HepG2 (cell line): ENCODE measurements around the gene GZF1. TPM values are rescaled to one million over a fixed set of nuclear protein-coding genes. Genes with fewer than 3 reads are reported as not detected.
A peak's percentile ranks its signal among the peaks of the same experiment; 100 is the strongest.

Experiments
- CBX5 ChIP-seq: sonication (generic); formaldehyde crosslinking; IDR thresholded peaks from 2 replicates; pipeline ENCODE4 v1.4.0; 2020; ENCODE audit warnings: missing genetic modification reagents, borderline replicate concordance
- FIP1L1 ChIP-seq: fragments of 200-400 bp; formaldehyde crosslinking; IDR thresholded peaks from 2 replicates; pipeline ENCODE4 v1.6.1; 2018; ENCODE audit warnings: low read depth, mild to moderate bottlenecking, low read length, moderate library complexity, borderline replicate concordance; ENCODE audit not compliant: insufficient read depth
- HDAC1 ChIP-seq: sonication (generic); formaldehyde crosslinking; IDR thresholded peaks from 2 replicates; pipeline ENCODE4 v1.5.1; 2020; ENCODE audit warnings: mild to moderate bottlenecking, missing genetic modification reagents
- MAX ChIP-seq: IDR thresholded peaks from 2 replicates; pipeline ENCODE4 v1.6.1; 2012; ENCODE audit warnings: inconsistent platforms
- MEIS2 ChIP-seq: sonication (generic); formaldehyde crosslinking; IDR thresholded peaks from 2 replicates; pipeline ENCODE4 v1.9.0; 2021; ENCODE audit warnings: mild to moderate bottlenecking, missing genetic modification reagents
- NFATC3 ChIP-seq: sonication (generic); formaldehyde crosslinking; IDR thresholded peaks from 2 replicates; pipeline ENCODE4 v1.5.1; 2020; ENCODE audit warnings: mild to moderate bottlenecking, missing genetic modification reagents
- PAXIP1 ChIP-seq: sonication (generic); formaldehyde crosslinking; conservative IDR thresholded peaks from 2 replicates; pipeline ENCODE4 v1.4.0; 2020; ENCODE audit warnings: mild to moderate bottlenecking, missing genetic modification reagents, moderate library complexity
- SP4 ChIP-seq: sonication (generic); formaldehyde crosslinking; IDR thresholded peaks from 2 replicates; pipeline ENCODE4 v1.8.1; 2023; ENCODE audit warnings: mild to moderate bottlenecking, missing genetic modification reagents
- ZNF800 ChIP-seq: sonication (generic); formaldehyde crosslinking; IDR thresholded peaks from 2 replicates; pipeline ENCODE4 v1.4.0; 2020; ENCODE audit warnings: missing genetic modification reagents
- ZSCAN22 ChIP-seq: sonication (generic); formaldehyde crosslinking; IDR thresholded peaks from 2 replicates; pipeline ENCODE4 v1.4.0; 2020; ENCODE audit warnings: mild to moderate bottlenecking, missing genetic modification reagents
- ZSCAN29 ChIP-seq: sonication (generic); formaldehyde crosslinking; conservative IDR thresholded peaks from 2 replicates; pipeline ENCODE4 v1.4.0; 2020; ENCODE audit warnings: mild to moderate bottlenecking, missing genetic modification reagents
- ZSCAN31 ChIP-seq: sonication (generic); formaldehyde crosslinking; IDR thresholded peaks from 2 replicates; pipeline ENCODE4 v1.5.0; 2020; ENCODE audit warnings: low read depth, mild to moderate bottlenecking, missing genetic modification reagents
- polyA plus RNA-seq, 8 experiments: library from polyadenylated mRNA; depleted of rRNA in 3 of 8; stranded (reverse) in 7 of 8; unstranded in 1 of 8; fragments of >200 nt; fragmentation: Illumina TruSeq in 4 of 8; extraction: Trizol in 4 of 8; gene quantifications; 2 replicates each; pipeline versions ENCODE4 v1.2.1 to v1.2.3, GENCODE V29; 2011 to 2016; ENCODE audit warnings: low read depth in 4 of 8, missing spikeins in 1 of 8, mixed read lengths in 1 of 8; ENCODE audit not compliant: insufficient read depth in 1 of 8
- total RNA-seq, 5 experiments: library from RNA; depleted of rRNA; stranded (reverse); fragments of >200 nt; fragmentation: Illumina TruSeq; extraction: Trizol; gene quantifications; 2 replicates each; pipeline ENCODE4 v1.2.3, GENCODE V29; 2016; ENCODE audit warnings: low read depth in 1 of 5
- TF ChIP-seq, protein P1 (sequence below): sonication (generic); formaldehyde crosslinking; IDR thresholded peaks from 2 replicates; pipeline ENCODE4 v1.8.1; 2023; ENCODE audit warnings: missing genetic modification reagents, mild to moderate bottlenecking, borderline replicate concordance
- TF ChIP-seq, protein P2 (sequence below): sonication (generic); formaldehyde crosslinking; IDR thresholded peaks from 2 replicates; pipeline ENCODE4 v1.9.0; 2022; ENCODE audit warnings: missing genetic modification reagents, mild to moderate bottlenecking, borderline replicate concordance
- TF ChIP-seq, protein P3 (sequence below): sonication (generic); formaldehyde crosslinking; IDR thresholded peaks from 2 replicates; pipeline ENCODE4 v1.8.0; 2022; ENCODE audit warnings: missing genetic modification reagents, mild to moderate bottlenecking, moderate library complexity, borderline replicate concordance

The GZF1 gene
- total and polyA plus RNA-seq, 2 of the 13 experiments (the other 11 are each of a cell fraction or from before 2014, with no cell fraction given): 16.9 to 26.0 TPM

GRCh38 chr20:23350904-23351838 lies 10.8 kb upstream of the GZF1 start (continued):
- TF ChIP-seq ZSCAN31 (CRISPR knock-in tag): peak; percentile 71
- peak; percentile 63; the same call in 1 of the 2 replicates for TF ChIP-seq ZSCAN29 (CRISPR knock-in tag)
- TF ChIP-seq ZNF800 (CRISPR knock-in tag): 0 out of 2 replicates have a peak, but pooled peaks have one; percentile 1
- TF ChIP-seq, protein P1, sequence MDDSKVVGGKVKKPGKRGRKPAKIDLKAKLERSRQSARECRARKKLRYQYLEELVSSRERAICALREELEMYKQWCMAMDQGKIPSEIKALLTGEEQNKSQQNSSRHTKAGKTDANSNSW (CRISPR knock-in tag): 0 out of 2 replicates have a peak, but pooled peaks have one; percentile 52
- TF ChIP-seq NFATC3 (CRISPR knock-in tag): 0 out of 2 replicates have a peak, but pooled peaks have one; percentile 71
- TF ChIP-seq ZSCAN22: peak; percentile 62; the same call in 1 of the 2 replicates
- TF ChIP-seq MAX: peak; percentile 89
- TF ChIP-seq MEIS2 (CRISPR knock-in tag): peak; percentile 58
- TF ChIP-seq, protein P2, sequence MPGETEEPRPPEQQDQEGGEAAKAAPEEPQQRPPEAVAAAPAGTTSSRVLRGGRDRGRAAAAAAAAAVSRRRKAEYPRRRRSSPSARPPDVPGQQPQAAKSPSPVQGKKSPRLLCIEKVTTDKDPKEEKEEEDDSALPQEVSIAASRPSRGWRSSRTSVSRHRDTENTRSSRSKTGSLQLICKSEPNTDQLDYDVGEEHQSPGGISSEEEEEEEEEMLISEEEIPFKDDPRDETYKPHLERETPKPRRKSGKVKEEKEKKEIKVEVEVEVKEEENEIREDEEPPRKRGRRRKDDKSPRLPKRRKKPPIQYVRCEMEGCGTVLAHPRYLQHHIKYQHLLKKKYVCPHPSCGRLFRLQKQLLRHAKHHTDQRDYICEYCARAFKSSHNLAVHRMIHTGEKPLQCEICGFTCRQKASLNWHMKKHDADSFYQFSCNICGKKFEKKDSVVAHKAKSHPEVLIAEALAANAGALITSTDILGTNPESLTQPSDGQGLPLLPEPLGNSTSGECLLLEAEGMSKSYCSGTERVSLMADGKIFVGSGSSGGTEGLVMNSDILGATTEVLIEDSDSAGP: peak; percentile 90
- TF ChIP-seq, protein P3, sequence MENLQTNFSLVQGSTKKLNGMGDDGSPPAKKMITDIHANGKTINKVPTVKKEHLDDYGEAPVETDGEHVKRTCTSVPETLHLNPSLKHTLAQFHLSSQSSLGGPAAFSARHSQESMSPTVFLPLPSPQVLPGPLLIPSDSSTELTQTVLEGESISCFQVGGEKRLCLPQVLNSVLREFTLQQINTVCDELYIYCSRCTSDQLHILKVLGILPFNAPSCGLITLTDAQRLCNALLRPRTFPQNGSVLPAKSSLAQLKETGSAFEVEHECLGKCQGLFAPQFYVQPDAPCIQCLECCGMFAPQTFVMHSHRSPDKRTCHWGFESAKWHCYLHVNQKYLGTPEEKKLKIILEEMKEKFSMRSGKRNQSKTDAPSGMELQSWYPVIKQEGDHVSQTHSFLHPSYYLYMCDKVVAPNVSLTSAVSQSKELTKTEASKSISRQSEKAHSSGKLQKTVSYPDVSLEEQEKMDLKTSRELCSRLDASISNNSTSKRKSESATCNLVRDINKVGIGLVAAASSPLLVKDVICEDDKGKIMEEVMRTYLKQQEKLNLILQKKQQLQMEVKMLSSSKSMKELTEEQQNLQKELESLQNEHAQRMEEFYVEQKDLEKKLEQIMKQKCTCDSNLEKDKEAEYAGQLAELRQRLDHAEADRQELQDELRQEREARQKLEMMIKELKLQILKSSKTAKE (CRISPR knock-in tag): 0 out of 2 replicates have a peak, but pooled peaks have one; percentile 40
- peak; percentile 63 for TF ChIP-seq CBX5 (CRISPR knock-in tag)
- TF ChIP-seq HDAC1 (CRISPR knock-in tag): peak; percentile 86
- TF ChIP-seq SP4 (CRISPR knock-in tag): no peak
- peak; percentile 32; the same call in 1 of the 2 replicates for TF ChIP-seq PAXIP1 (CRISPR knock-in tag)
- TF ChIP-seq FIP1L1: 0 out of 2 replicates have a peak, but pooled peaks have one; percentile 3
